HG02943 (cell line): ENCODE measurements around the gene ZNF275.
"Not testable (repeated sequence)": the region's sequence is repeated elsewhere in the genome, so short reads cannot be mapped to it uniquely, and the experiment has no call there.

ENCODE experiments used
- ATAC-seq: cut with Tn5 transposase; IDR thresholded peaks from one replicate; pipeline ENCODE4 v1.9.1; 2021; ENCODE audit warnings: mild to moderate bottlenecking, low read depth, moderate library complexity; ENCODE audit not compliant: unreplicated experiment

ZNF275 gene

GRCh38 chrX:153384973-153385372 is 51.0 kb downstream of the ZNF275 start:
- ATAC-seq: not testable (repeated sequence)

DNA sequence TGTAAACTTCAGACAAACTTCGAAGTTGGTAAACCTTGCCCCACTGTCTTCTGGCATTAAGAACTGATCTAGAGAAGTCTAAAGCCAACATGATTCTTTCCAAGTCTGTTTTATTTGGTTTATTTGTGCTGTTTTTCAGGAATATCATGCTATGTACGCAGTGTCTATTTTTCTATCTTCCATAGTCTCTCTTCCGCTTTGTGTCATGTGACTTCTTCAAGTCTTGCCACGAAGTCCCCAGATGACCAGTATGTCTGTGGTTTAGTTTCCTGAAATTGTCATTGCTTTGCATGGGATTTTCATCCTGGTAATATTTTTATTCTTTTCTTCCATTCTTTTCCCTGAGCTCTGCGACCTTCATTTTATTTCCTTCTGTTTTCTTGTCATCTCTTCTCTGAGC is 52.1 kb downstream of the ZNF275 start:
- no peak for ATAC-seq

GRCh38 chrX:153387345-153387744 is 53.4 kb downstream of the ZNF275 start:
- no peak for ATAC-seq

DNA sequence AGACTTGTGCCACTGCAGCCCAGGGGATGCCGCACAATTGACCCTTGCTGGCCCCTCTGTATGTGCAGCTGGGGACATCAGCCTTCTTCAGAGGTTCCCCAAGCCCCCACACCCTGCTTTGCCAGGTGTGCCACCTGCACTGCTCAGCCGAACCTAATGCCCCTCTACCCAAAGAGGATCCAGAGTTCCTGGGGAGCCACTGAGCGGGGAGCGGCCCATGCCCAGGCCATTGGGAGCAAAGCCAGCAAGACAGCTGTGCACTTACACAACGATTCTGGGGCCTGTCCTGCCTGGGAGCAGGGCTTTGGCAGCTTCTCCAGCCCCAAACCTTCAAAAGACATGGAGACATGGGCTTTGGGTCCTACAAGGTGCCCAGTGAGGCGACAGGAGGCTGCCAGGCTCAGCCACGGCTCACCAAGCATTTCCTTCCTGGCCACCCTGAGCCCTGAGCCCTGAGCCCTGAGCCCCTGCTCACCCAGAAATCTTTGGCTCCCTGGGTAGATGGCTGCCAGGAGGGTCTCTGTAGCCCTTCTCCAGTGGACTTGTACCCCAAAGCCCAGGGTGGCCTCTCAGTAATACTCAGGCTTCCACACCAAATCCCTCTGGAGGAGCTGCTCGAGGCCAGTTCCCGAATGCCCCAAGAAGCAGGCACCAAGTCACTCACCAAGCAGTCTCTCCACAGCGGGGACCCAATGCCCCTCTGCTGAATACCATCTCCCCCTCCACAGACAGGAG is 54.2 kb downstream of the ZNF275 start:
- ATAC-seq: no peak

- no peak for ATAC-seq
Observed at GRCh38 chrX:153388722-153389459, 54.9 kb downstream of the ZNF275 start.

DNA sequence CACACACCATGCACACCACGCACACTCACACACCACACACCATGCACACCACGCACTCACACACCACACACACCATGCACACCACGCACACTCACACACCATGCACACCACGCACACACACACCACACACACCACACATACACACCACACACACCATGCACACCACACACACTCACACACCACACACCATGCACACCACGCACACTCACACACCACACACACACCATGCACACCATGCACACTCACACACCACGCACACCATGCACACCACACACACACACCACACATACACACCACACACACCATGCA is 55.5 kb downstream of the ZNF275 start:
- not testable (repeated sequence) for ATAC-seq

GRCh38 chrX:153392642-153393321 is 58.8 kb downstream of the ZNF275 start:
- no peak for ATAC-seq

GRCh38 chrX:153394612-153395011 is 60.7 kb downstream of the ZNF275 start:
- no peak for ATAC-seq

DNA sequence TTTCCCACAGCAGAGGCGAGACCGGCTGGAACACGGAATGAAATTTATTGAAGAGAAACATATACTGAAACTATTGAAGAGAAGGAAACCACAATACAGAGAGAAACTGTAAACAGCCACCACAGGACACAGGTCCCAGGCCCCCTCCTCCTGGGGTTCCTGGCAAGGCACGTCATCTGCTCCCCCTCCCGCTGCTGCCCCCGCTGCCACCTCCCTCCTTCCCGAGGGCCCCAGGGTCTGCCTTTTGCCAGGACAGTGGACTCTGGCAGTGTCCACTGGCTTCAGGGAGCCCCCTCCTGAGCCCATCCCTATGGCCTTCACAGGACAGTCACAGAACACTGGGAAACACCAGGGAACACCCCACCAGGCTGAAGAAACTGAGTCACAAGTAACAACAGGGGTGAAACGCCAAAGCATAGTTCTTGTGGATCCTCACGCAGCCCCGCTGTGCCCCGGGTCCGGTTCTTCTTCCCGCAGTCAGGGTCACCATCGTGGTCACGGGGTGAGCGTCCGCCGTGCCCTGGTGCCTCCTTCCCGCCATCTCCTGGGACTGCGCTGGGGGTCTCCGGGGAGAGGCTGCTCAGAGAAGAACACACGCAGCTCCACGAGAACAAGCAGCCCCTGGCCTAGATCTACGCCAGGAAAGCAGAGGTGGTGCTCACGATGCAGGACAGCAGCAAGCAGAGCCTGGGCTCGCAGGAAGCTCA is 61.8 kb downstream of the ZNF275 start:
- no peak for ATAC-seq

GRCh38 chrX:153396320-153397195 is 62.6 kb downstream of the ZNF275 start:
- no peak for ATAC-seq

GRCh38 chrX:153397256-153397960 is 63.5 kb downstream of the ZNF275 start:
- no peak for ATAC-seq

DNA sequence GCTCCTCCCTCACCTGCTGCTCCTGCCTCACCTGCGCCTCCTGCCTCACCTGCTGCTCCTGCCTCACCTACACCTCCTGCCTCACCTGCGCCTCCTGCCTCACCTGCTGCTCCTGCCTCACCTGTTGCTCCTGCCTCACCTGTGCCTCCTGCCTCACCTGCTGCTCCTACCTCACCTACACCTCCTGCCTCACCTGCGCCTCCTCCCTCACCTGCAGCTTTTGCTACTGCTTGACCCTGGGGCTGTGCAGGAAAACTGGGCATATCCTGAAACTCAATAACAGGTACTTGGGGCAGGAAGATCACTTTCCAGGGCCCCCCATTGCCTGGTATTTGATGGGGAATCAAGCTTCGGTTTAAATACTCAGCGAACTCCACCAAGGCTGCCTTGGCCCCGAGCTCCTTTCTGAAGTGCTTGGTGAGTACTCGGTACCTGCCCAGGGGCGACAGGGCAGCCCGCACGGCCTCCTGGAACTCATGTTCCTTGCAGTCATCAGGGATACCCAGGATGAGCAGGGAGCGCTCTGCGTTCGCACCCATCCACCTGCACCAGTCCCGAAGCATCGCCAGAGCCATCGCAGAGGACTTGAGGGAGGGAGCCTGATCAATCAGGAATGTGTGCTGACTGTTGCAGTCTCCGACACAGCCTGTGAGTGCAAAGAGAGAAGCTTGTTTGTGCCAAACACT is 64.5 kb downstream of the ZNF275 start:
- ATAC-seq: no peak

GRCh38 chrX:153400146-153401132 is 66.5 kb downstream of the ZNF275 start:
- no peak for ATAC-seq

DNA sequence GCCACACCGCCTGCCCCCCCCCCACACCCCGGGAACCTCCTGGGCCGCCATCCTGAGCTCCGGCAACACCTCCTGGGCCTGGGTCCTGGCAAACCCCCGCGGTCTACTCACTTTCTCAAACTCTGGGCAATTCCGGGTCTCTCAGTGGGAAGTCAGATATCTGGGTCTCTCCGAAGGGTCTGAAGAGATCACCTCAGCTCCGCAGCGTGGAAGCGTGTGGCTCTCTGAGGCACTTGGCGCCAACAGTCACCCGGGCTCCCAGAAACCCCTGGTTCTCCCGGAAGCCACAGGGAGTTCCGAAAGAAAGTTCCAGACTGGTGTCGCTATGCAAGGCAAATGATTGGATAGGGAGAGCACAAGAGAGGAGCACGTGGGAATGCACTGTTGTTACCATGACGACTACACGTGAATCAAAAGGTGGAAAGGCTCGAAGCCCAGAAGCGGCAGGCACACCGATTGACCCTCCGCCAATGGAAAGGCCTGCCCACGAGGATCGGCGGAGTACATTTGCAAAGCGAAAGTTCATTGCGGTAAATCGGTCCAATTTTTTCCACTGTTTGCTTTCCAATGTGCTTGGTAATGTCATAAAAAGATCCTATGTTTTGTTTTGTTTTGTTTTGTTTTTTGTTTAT is 67.3 kb downstream of the ZNF275 start, which contains the start of gene PNMA6E:
Gene PNMA6E (minus strand): TSS at position 218 of the 632 bp plus-strand sequence. CDS start 2,501 bp downstream, outside the sequence.
- no peak for ATAC-seq
